GM15510 (cell line): ENCODE results near the gene ADCY5.

Experiments
- POLR2A ChIP-seq: IDR thresholded peaks from 3 replicates; pipeline ENCODE4 v1.6.1; 2011; ENCODE audit warnings: borderline replicate concordance; ENCODE audit not compliant: insufficient read length; ENCODE audit errors: extremely low read depth

The ADCY5 gene

DNA sequence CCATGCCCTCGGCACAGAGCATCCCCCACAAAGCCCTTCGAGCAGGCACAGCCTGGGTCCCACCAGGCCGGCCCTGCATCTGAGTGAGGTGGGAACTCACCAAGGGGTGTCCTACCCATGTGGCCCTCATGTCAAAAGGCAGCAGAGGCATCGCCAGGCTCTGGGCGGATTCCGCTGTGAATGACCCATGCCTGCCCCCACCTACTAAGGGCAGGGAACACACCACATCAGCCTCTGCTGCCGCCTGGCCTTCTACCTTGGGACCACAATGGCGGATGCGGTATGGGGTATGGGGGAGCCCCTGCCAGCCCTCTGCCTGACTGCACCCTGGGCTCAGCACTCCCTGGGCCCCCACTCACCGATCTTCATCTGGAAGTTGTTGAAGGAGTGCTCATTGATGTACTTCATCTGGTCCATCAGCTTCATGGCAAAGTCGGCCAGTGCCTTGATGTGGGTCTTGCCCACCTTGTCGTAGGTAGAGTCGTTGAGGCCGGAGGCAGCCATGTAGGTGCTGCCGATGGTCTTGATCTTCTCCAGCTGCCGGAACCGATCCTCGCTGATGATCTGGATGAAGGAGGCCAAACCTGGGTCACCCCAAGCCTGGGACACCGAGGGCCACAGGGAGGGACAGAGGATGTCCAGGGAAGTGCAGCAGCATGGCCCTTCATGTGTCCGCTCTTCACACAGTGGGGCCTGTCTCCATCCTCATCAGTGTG, 159.3 kb downstream of the ADCY5 start:
- no peak for TF ChIP-seq POLR2A

DNA sequence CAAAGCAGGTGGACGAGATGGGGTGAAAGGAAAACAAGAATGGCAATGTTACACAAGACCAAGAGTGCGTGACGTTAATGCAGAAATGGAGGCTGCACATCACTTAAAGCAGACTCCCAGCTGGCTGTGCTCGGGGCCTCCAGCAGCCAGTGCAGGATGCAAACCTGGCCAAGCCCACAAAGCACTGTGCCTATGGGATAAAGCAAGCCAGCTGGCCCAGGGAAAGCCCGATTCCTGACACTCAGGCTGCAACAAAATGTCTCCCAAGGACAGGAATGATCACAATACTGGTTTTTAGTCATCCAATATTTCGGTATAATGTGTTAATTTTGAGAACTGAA, 161.0 kb downstream of the ADCY5 start:
- no peak for TF ChIP-seq POLR2A

DNA sequence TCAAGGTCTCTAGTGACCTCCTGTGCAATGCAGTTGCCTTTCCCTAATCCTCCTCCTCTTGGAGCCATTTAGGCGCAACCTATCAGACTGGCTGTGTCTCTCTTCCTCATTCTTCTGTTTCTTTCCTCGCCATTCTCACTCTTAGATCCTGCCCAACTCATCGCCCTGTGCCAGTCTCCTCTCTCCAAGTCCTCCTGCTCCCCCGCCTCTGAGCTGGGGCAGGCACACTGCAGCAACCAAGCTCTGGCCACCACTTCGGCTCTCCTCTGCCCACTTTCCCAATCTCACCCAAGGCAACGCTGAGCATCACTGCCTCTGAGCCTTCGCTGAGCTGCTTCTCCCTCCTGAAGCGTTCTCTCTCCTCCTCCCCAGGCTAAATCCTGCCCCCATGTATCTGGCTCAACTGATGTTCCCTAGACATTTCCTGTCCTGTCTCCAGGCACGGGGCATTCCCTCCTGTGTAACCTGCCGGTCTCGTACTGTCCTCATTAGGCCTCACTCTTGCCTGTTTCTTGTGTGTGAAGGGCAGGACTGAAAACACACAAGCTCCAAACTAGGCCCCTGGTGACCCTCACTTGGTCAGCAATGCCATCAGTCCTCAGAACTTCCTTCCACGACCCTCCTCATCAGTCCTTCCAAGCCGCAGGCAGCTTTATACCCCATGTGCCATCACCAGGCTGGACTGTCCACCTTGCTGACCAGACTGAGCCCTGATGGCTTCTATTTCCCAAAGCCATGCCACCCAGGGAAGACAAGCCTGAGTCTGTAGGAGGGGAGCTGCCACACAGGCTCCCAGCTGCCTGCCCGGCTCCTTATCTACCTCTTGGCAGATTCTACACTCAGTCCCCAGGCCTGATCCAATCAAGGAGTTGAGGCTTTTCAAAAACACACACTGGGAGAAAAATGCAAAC, 161.6 kb downstream of the ADCY5 start:
- no peak for TF ChIP-seq POLR2A

DNA sequence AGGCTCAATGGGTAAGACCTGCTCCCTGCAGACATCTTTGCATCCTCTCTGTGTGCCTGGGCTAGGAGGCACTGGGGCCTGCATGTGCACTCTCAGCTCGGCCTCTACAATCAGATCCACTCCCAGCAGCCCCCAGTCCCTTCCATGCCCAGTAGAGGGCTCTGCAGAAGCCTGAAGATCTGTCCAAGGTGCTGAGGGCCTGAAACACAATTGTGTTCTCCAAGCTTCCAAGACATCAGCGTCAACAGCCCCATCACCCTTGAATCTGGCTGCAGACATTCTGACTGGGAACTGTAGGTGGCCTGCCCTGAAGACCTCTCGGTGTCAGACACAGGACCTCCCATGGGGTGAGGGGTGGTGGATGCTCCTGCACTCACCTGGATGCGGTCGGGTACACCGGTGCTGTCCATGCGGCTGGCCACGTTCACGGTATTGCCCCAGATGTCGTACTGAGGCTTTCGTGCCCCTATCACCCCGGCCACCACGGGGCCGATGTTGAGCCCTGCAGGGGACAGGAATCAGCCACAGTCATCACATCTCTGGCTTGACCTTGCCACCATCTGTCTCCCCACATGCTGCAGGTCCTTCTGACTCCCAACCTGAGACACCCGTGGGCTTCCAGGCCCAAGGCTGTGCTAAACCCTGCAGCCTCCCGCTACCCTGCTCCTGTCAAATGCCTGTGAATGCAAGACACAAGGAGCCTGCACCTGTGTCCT, 162.4 kb downstream of the ADCY5 start:
- no peak for TF ChIP-seq POLR2A

DNA sequence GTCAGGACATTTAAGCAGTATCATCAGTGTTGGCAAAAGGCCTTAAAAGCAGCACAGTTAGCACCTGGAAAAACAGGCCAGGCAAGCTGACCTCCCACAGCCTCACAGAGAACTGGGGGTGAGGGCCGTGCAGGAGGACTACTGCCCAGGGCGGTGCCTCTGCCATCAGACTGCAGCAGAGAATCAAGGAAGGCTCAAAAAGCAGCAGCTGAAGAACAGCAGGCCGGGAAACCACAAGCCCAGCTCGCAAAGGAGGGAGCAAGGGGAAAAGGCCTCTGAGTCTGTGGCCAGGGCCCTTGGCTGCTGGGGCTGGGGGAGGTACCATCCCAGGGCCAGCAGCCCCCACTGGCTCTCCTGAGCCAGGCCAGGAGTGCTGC, 163.0 kb downstream of the ADCY5 start:
- no peak for TF ChIP-seq POLR2A

DNA sequence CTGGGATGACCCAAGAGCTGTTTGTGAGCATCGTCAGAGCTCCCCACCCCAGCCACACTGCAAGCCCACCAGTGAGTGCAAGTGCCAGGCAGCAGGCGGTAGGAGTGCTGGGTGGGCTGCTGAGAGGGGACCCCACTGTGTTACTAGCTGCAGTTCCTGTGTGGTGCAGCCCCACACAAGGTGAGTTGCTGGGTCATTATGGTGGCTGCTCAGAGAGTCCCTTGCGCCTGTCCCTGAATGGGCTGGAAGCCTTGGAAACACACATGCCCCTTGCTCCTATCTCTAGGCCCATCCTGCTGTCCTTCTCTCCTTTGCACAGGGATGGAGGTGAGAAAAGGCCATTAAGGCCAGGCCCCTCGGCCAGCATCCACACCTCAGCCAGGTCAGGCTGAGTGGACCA, 163.4 kb downstream of the ADCY5 start:
- TF ChIP-seq POLR2A, result no peak

DNA sequence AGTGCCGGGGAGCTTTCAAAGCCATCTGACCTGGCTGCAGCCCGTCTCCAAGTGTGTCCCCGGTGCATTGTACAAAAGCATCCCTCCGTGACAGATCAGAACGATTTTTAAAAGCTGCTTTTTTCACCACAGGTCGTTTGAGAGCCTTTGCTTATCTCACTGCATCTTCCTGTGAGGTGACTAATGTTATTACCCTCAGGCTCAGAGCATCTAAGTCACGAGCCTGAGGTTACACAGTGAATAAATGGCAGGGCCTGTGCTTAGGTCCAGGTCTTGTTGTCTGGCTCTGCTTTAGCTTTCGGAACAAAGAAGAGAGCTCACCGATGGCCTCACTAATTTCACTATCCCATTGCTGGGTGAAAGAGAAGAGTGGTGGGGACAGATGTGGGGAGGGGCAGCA, 163.8 kb downstream of the ADCY5 start:
- no peak for TF ChIP-seq POLR2A

DNA sequence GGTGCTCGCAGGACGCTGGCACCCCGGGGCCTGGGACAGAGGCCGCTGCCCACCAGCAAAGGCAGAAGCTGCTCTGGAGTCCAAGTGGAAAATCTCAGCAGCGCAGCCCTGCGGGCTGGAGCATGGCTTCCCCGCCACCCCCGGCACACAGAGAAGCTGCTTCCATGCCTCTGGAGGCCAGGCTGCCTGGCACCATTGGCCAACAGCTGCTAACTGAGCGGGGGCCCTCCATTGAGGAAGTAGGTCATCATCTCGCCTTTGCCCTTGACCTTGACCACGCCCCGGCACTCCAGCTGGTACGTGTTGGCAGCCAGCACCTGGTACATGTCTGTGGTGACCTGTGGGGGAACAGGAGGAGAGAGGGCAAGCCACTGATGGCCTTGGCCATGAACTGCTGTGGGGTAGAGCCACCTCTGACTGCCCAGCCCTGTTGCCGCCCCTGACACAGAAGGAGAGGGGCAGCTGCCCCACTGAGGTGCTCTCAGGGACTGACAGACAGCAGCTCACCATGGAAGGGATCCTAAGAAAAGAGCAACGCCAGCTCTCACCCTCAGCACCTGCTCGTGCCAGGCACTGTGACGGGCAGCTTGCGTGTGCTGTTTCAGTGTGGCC, 164.4 kb downstream of the ADCY5 start:
- TF ChIP-seq POLR2A, result no peak

DNA sequence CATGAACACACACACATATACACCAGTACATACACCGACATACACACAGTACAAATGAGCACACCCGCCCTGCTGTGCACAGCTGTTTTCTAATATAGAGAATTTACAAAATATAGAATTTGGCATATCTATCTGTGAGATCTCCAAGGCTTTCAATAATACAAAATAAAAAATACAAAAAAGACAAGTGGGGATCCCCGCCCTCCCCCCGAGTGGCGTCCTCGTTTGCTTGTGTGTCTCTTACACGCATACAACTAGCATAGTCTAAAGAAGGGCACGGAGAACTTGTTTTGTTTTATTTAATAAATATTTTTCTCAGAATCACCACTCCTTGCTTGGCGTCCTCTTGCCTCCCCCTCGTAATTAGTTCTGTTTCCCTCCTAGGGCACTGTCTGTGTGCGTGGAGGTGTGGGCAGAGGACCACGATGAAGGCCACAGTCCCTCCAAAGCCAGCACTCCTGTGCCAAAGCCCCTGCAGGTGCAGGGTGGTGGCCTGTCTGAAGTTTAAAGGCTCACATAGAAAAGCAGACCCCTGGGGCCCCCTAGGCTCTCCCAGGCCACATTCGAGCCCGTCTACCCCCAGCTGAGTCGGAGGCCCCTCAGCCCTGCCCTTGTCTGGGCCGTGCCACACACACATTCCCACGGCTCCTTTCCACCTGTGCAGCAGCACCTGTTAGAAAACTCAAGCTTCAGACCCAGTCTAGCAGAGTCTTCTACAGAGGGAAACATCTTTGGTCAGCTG, 165.1 kb downstream of the ADCY5 start:
- no peak for TF ChIP-seq POLR2A

DNA sequence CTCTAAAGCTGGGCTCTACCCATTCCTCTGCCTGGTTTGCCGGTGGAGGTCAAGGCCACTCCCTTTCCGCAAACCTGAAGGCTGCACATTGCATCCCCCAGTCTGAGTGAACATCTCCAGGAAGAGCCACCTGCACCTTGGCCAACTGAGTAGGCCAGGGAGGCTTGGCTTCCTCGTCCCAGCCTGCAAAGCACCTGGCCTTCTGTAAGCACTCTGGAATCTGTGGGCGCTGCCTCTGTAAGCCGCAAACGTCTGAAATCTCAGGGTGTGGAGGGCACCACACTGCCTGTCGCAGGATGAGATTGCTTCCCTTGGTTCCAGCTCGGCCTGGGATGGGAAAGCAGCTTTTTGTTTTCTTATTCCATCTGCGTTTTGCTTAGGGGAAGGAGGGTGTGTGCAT, 165.8 kb downstream of the ADCY5 start:
- no peak for TF ChIP-seq POLR2A

DNA sequence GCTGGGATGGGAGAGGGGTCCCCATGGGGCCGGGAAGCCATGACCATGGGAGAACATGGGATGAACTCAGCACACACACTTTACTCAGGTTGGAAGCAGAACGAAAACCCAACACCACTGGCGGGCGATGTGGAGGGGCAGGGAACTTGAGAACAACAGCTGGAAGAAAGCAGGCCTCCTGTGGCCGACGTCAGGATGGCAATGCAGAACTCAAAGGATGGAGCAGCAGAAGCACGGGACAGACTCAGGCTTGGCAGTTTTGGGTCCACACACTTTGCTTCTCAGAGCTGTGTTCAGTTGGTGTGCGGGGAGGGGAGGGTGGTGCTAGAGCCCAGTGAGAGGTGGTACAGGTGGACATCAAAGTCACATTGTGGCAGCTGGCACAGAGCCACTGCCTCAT, 166.4 kb downstream of the ADCY5 start:
- TF ChIP-seq POLR2A, result no peak

DNA sequence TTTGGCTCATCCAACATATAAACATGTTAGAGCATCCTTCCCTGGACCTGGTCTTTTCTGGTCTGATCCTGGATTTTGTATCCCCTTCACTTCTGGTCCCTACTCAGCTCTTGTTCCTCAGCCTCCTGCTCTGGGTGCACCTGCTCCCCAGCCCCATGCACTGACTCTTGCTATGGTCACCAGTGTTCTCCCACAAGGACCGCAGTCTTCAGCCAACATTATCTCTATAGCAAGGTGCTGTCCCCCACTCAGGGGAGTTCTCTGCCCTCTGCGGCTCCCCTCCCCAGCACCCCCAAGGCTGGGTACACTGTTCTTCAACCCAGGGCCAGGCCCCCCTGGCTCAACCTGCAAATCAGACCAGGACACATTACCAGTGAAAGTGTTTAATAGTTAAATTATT, 167.0 kb downstream of the ADCY5 start:
- no peak for TF ChIP-seq POLR2A

DNA sequence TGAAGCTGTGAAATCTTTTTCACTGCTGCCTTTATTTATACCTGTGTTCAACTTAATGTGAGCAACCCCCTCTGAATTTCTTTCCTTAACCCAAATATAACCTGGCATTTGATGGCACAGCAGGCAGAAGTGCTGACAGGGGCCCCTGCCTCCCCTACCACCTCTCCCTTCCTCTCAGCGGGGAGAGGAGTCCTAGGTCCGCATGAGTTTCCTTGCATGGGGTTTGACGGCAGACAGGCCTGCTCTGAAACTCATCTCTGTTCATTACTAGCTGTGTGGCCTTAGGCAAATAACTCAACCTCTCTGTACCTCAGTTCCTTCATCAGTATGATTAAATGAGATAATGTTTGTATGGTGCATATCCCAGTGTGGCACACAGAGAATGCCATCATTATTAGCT, 167.5 kb downstream of the ADCY5 start:
- no peak for TF ChIP-seq POLR2A

DNA sequence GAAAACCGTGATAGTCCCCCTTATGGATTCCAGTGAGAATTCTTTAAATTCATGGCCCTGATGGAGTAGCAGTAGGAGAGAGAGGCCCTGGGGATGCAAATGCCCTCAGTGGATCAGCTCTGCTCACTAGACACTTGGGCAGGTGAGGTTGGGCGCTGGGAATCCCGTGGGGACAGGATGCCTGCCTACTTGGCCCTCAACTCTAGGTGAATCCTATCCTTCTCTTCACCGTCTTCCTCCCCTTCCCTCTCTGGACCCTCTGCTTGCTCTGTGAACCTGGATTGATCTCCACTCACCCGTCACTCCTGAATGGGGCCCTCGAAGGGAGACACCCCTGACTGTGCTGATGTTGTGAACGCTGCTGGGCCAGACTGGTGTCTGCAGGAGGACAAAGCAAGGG, 169.8 kb downstream of the ADCY5 start:
- no peak for TF ChIP-seq POLR2A
